H9 (cell line): ENCODE measurements around the gene MOB3A. TPM values are rescaled to one million over a fixed set of nuclear protein-coding genes. Genes with fewer than 3 reads are reported as not detected.

Experiments
- DNase-seq: peaks from one replicate; pipeline ENCODE4 v3.0.0-alpha.2; 2017
- H2AFZ ChIP-seq: one replicate; pipeline ENCODE4 v1.6.1; 2013; ENCODE audit warnings: mild to moderate bottlenecking, low read length, control low read depth, moderate library complexity
- H2AK5ac ChIP-seq: 2 replicates; pipeline ENCODE4 v1.6.1; 2013; ENCODE audit warnings: low read length, control low read depth, mixed read lengths; ENCODE audit not compliant: insufficient read length
- H2BK120ac ChIP-seq: one replicate; pipeline ENCODE4 v1.6.1; 2013; ENCODE audit warnings: low read depth, mild to moderate bottlenecking, low read length, control low read depth, inconsistent platforms; ENCODE audit not compliant: poor library complexity, severe bottlenecking
- H2BK12ac ChIP-seq: 2 replicates; pipeline ENCODE4 v1.6.1; 2013; ENCODE audit warnings: low read length, control low read depth, mixed read lengths, low read depth; ENCODE audit not compliant: insufficient read length
- H2BK15ac ChIP-seq: 2 replicates; pipeline ENCODE4 v1.6.1; 2013; ENCODE audit warnings: low read depth, low read length, control low read depth
- H2BK20ac ChIP-seq: one replicate; pipeline ENCODE4 v1.6.1; 2013; ENCODE audit warnings: low read depth, mild to moderate bottlenecking, low read length, control low read depth, inconsistent platforms; ENCODE audit not compliant: poor library complexity, severe bottlenecking
- H2BK5ac ChIP-seq: 2 replicates; pipeline ENCODE4 v1.6.1; 2013; ENCODE audit warnings: low read length, control low read depth, mixed read lengths; ENCODE audit not compliant: insufficient read length
- H3K14ac ChIP-seq: 2 replicates; pipeline ENCODE4 v1.6.1; 2013; ENCODE audit warnings: low read length, control low read depth; ENCODE audit not compliant: insufficient read depth
- H3K18ac ChIP-seq: 2 replicates; pipeline ENCODE4 v1.6.1; 2013; ENCODE audit warnings: low read depth, mild to moderate bottlenecking, mixed read lengths, low read length, control low read depth; ENCODE audit not compliant: insufficient read length
- H3K23ac ChIP-seq: 2 replicates; pipeline ENCODE4 v1.6.1; 2013; ENCODE audit warnings: low read length, control low read depth, mixed read lengths, low read depth; ENCODE audit not compliant: insufficient read length
- H3K23me2 ChIP-seq: 2 replicates; pipeline ENCODE4 v1.6.1; 2013; ENCODE audit warnings: low read depth, mild to moderate bottlenecking, mixed read lengths, low read length, control low read depth; ENCODE audit not compliant: insufficient read length, poor library complexity, severe bottlenecking
- H3K27ac ChIP-seq: 2 replicates; pipeline ENCODE4 v1.5.1; 2013; ENCODE audit warnings: low read length, control low read depth, mixed read lengths, low read depth; ENCODE audit not compliant: insufficient read length
- H3K27me3 ChIP-seq: 2 replicates; pipeline ENCODE4 v1.6.1; 2013; ENCODE audit warnings: low read length, control low read depth, inconsistent platforms; ENCODE audit not compliant: insufficient read depth
- H3K4ac ChIP-seq: 2 replicates; pipeline ENCODE4 v1.6.1; 2013; ENCODE audit warnings: low read depth, mild to moderate bottlenecking, control low read depth, inconsistent platforms, low read length, moderate library complexity
- H3K4me1 ChIP-seq: 2 replicates; pipeline ENCODE4 v1.6.1; 2013; ENCODE audit warnings: low read length, control low read depth, inconsistent platforms; ENCODE audit not compliant: insufficient read depth
- H3K4me2 ChIP-seq: 2 replicates; pipeline ENCODE4 v1.6.1; 2013; ENCODE audit warnings: low read length, control low read depth, mixed read lengths; ENCODE audit not compliant: insufficient read length, insufficient read depth
- H3K56ac ChIP-seq: 2 replicates; pipeline ENCODE4 v1.6.1; 2013; ENCODE audit warnings: low read depth, mild to moderate bottlenecking, mixed read lengths, low read length, control low read depth; ENCODE audit not compliant: insufficient read length
- H3K79me1 ChIP-seq: 2 replicates; pipeline ENCODE4 v1.6.1; 2013; ENCODE audit warnings: low read depth, mild to moderate bottlenecking, moderate library complexity, low read length, control low read depth, inconsistent platforms; ENCODE audit not compliant: insufficient read depth, poor library complexity, severe bottlenecking
- H3K79me2 ChIP-seq: 2 replicates; pipeline ENCODE4 v1.6.1; 2013; ENCODE audit warnings: low read length, control low read depth, inconsistent platforms; ENCODE audit not compliant: insufficient read depth
- H3K9ac ChIP-seq: 2 replicates; pipeline ENCODE4 v1.6.1; 2013; ENCODE audit warnings: low read length, control low read depth, mixed read lengths; ENCODE audit not compliant: insufficient read length; ENCODE audit errors: extremely low read depth
- H3K9me3 ChIP-seq: one replicate; pipeline ENCODE4 v1.6.1; 2013; ENCODE audit warnings: low read depth, low read length, inconsistent platforms; ENCODE audit not compliant: control insufficient read depth
- H3T11ph ChIP-seq: one replicate; pipeline ENCODE4 v1.6.1; 2013; ENCODE audit warnings: mild to moderate bottlenecking, low read length, control low read depth, inconsistent platforms
- H4K20me1 ChIP-seq: one replicate; pipeline ENCODE4 v1.6.1; 2013; ENCODE audit not compliant: control insufficient read depth, insufficient read length, insufficient read depth
- H4K5ac ChIP-seq: 2 replicates; pipeline ENCODE4 v1.6.1; 2013; ENCODE audit warnings: low read depth, mild to moderate bottlenecking, mixed read lengths, low read length, control low read depth; ENCODE audit not compliant: insufficient read length
- H4K8ac ChIP-seq: replicated peaks from 2 replicates; pipeline ENCODE4 v1.6.1; 2013; ENCODE audit warnings: low read length, control low read depth, mixed read lengths, low read depth; ENCODE audit not compliant: insufficient read length
- H4K91ac ChIP-seq: 2 replicates; pipeline ENCODE4 v1.6.1; 2013; ENCODE audit warnings: low read depth, mild to moderate bottlenecking, moderate library complexity, mixed read lengths, low read length, control low read depth; ENCODE audit not compliant: insufficient read length
- H3K27ac Mint-ChIP-seq, 3 experiments: 2 replicates in 2 of 3; 3 replicates in 1 of 3; pipeline ENCODE4 v1.8.0; 2020 to 2021; ENCODE audit warnings: mixed read lengths in 3 of 3, mild to moderate bottlenecking in 1 of 3, moderate library complexity in 1 of 3
- H3K27me3 Mint-ChIP-seq: 2 replicates; pipeline ENCODE4 v1.8.0; 2021; ENCODE audit warnings: low read depth, mild to moderate bottlenecking, moderate library complexity, mixed read lengths
- H3K36me3 Mint-ChIP-seq, 3 experiments: 2 replicates in 2 of 3; 3 replicates in 1 of 3; pipeline ENCODE4 v1.8.0; 2020 to 2021; ENCODE audit warnings: low read depth in 3 of 3, mixed read lengths in 3 of 3; ENCODE audit not compliant: insufficient read depth in 1 of 3
- H3K4me1 Mint-ChIP-seq, 2 experiments: 2 replicates each; pipeline ENCODE4 v1.8.0; 2020; ENCODE audit warnings: mixed read lengths in 2 of 2
- H3K4me3 Mint-ChIP-seq, 2 experiments: 2 replicates in 1 of 2; 3 replicates in 1 of 2; pipeline ENCODE4 v1.8.0; 2020 to 2021; ENCODE audit warnings: mild to moderate bottlenecking in 2 of 2, mixed read lengths in 2 of 2, moderate library complexity in 1 of 2
- H3K9me3 Mint-ChIP-seq, 2 experiments: 2 replicates in 1 of 2; 3 replicates in 1 of 2; pipeline ENCODE4 v1.8.0; 2020; ENCODE audit warnings: mild to moderate bottlenecking in 2 of 2, mixed read lengths in 2 of 2, moderate library complexity in 1 of 2
- WGBS: extraction: QIAGEN DNeasy Blood & Tissue Kit; methylation state at CpG from one replicate; pipeline ENCODE4 v1.1.7; 2013; ENCODE audit warnings: missing lambda C conversion rate, low lambda C conversion rate, mixed read lengths; ENCODE audit not compliant: insufficient read length; ENCODE audit errors: extremely low coverage; 5-methylcytosine and 5-hydroxymethylcytosine counted together
- total RNA-seq: library from RNA; stranded (reverse); gene quantifications from 2 replicates; pipeline ENCODE4 v1.2.1, GENCODE V29; 2021
- TF ChIP-seq, protein P1 (sequence below): fragments of 200-600 bp; sonication (generic); conservative IDR thresholded peaks from 3 replicates; pipeline ENCODE4 v1.8.0; 2021; ENCODE audit warnings: antibody characterized with exemption, mild to moderate bottlenecking

Gene MOB3A
- total RNA-seq, 1 experiment from 2014 or later = 11.5 TPM

DNA sequence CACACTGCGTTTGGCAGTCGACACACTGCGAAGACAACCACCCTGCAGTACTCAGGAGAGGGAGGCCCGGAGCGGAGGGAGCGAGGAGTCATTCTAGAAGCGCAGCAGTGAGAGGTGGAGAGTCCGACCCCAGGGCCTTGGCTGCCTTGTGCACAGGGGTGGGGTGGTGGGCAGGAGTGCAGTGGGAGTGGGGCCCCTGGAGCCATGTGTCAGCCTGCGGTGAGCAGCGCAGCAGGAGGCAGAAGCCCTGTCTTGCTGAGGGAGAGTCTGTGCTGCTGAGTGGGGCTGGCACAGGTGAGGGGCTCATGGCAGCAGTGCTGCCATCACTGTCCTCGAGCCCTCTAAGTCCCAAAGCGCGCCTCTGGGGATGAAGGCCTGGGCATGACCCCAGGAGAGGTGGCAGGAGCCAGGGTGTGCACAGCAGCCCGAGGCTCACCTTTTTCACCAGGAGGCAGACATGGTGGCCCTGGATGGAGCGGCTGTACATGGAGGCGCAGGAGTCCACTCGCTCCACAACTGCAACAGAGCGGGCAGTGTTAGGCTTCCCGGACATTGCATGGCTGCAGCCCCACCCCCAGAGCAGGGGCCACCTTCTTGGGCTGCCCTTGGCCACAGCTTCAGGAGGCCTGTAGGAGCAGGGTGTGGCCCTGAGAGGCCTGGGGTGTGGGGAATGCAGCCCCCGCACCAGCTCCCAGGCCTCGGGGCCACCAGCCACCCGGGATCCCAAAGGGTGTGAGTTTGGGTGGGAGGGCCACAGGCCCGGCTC is 12.3 kb upstream of the MOB3A start:
- no peak overlapping the region for H3T11ph ChIP-seq
- no peak overlapping the region for H4K5ac ChIP-seq
- peaks cover 2% of the 10 kb centered on the region; the same call in 1 of the 2 replicates for H3K79me2 ChIP-seq
- no peak overlapping the region for H3K27ac ChIP-seq
- H3K9ac ChIP-seq = no peak overlapping the region
- no peak overlapping the region for H3K4ac ChIP-seq
- peaks cover 5% of the 10 kb centered on the region for H3K9me3 ChIP-seq
- Mint-ChIP-seq H3K4me1 (no peaks in the 10 kb centered on the region), H3K27me3 (no peaks in the 10 kb centered on the region; the same call in 1 of the 2 replicates), H3K4me3 (peak overlapping the region in 1 of 2 experiments; percentile 51; a peak in 1 of 5 replicates), H3K36me3 (peaks cover 61 to 83% (median 78%) of the 10 kb centered on the region in 3 experiments), H3K27ac (no peak overlapping the region), H3K9me3 (peaks cover 14 to 18% of the 10 kb centered on the region in 2 experiments; a peak in 4 of 5 replicates)
- no peak overlapping the region for H4K8ac ChIP-seq
- H3K23ac ChIP-seq = no peak overlapping the region
- no peak overlapping the region for H2BK120ac ChIP-seq
- H4K20me1 ChIP-seq = no peaks in the 10 kb centered on the region
- no peaks in the 10 kb centered on the region for H3K27me3 ChIP-seq
- H3K79me1 ChIP-seq = no peaks in the 10 kb centered on the region
- no peaks in the 10 kb centered on the region for H3K23me2 ChIP-seq
- H2AK5ac ChIP-seq = no peak overlapping the region
- no peak overlapping the region for H2BK5ac ChIP-seq
- no CpG with 5 or more reads among the region's 23 CpGs for WGBS
- H3K4me1 ChIP-seq = no peaks in the 10 kb centered on the region
- DNase-seq = no peak
- TF ChIP-seq, protein P1, sequence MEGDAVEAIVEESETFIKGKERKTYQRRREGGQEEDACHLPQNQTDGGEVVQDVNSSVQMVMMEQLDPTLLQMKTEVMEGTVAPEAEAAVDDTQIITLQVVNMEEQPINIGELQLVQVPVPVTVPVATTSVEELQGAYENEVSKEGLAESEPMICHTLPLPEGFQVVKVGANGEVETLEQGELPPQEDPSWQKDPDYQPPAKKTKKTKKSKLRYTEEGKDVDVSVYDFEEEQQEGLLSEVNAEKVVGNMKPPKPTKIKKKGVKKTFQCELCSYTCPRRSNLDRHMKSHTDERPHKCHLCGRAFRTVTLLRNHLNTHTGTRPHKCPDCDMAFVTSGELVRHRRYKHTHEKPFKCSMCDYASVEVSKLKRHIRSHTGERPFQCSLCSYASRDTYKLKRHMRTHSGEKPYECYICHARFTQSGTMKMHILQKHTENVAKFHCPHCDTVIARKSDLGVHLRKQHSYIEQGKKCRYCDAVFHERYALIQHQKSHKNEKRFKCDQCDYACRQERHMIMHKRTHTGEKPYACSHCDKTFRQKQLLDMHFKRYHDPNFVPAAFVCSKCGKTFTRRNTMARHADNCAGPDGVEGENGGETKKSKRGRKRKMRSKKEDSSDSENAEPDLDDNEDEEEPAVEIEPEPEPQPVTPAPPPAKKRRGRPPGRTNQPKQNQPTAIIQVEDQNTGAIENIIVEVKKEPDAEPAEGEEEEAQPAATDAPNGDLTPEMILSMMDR = no peak
- no peak overlapping the region for H2BK15ac ChIP-seq
- no peak overlapping the region for H3K56ac ChIP-seq
- no peak overlapping the region for H2BK12ac ChIP-seq
- H2BK20ac ChIP-seq = no peak overlapping the region
- H3K4me2 ChIP-seq = no peak overlapping the region
- no peak overlapping the region for H3K14ac ChIP-seq
- no peak overlapping the region for H3K18ac ChIP-seq
- no peak overlapping the region for H2AFZ ChIP-seq
- H4K91ac ChIP-seq = no peak overlapping the region
